B cell (primary cell): ENCODE measurements around the gene EEPD1.
"Not testable (repeated sequence)": the region's sequence is repeated elsewhere in the genome, so short reads cannot be mapped to it uniquely, and the experiment has no call there.

Source experiments
- CTCF ChIP-seq: fragments of 200-600 bp; IDR thresholded peaks from one replicate; pipeline ENCODE4 v1.8.0; 2022; ENCODE audit warnings: antibody characterized with exemption, mild to moderate bottlenecking
- EZH2 ChIP-seq: IDR thresholded peaks from 2 replicates; pipeline ENCODE4 v1.6.1; 2012; ENCODE audit warnings: borderline replicate concordance, low read depth, mild to moderate bottlenecking, moderate library complexity, low read length; ENCODE audit not compliant: insufficient read depth, poor library complexity, severe bottlenecking

GRCh38 chr7:36243356-36243755, 90.3 kb downstream of the EEPD1 start:
- TF ChIP-seq CTCF, EZH2: not testable (repeated sequence)
